Testis (tissue), 2 donors: ENCODE results near the gene PRKAR1B.

Experiments used
- CTCF ChIP-seq, 3 experiments: fragments of 450-650 bp in 2 of 3; fragments of 200-600 bp in 1 of 3; sonication (generic) in 1 of 3; IDR thresholded peaks; one replicate each; pipeline ENCODE4 v1.5.1; 2016 to 2019; ENCODE audit warnings: antibody characterized with exemption in 3 of 3, mild to moderate bottlenecking in 2 of 3, moderate library complexity in 1 of 3
- POLR2A ChIP-seq: fragments of 450-650 bp; IDR thresholded peaks from one replicate; pipeline ENCODE4 v1.6.1; 2017; ENCODE audit warnings: antibody characterized with exemption, mild to moderate bottlenecking, moderate library complexity

GRCh38 chr7:502296-502695, 224.8 kb downstream of the PRKAR1B start:
- TF ChIP-seq POLR2A, result no peak
- TF ChIP-seq CTCF (IDR thresholded peaks at IDR 0.05), result no peak
